Femur (tissue), 1 donor: ENCODE measurements around the gene NBL1.
A peak's percentile ranks its signal among the peaks of the same experiment; 100 is the strongest.
"Not testable (repeated sequence)": the region's sequence is repeated elsewhere in the genome, so short reads cannot be mapped to it uniquely, and the experiment has no call there.

Experiments used
- DNase-seq: peaks from one replicate; pipeline ENCODE4 v3.0.0-alpha.2; 2017

NBL1 gene

DNA sequence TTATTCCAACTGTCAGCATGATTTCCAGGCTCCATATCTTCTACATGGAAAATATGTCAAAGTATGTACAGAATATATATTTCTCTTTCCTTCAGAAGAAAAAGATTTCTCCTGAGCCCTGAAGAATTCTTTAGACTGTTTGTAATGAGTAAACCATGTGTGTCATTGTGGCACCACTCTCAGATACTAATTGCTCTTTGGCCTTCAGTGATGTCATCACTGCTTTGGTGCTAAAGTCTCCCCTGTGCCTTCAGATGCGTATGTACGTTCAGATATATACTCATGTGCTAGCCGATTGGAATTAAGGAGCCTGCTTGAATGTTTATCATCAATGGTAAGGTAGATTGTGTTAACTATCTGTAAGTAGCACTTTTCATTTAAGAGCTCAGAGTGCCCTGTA lies 20.6 kb upstream of the NBL1 start:
- DNase-seq = no peak

DNA sequence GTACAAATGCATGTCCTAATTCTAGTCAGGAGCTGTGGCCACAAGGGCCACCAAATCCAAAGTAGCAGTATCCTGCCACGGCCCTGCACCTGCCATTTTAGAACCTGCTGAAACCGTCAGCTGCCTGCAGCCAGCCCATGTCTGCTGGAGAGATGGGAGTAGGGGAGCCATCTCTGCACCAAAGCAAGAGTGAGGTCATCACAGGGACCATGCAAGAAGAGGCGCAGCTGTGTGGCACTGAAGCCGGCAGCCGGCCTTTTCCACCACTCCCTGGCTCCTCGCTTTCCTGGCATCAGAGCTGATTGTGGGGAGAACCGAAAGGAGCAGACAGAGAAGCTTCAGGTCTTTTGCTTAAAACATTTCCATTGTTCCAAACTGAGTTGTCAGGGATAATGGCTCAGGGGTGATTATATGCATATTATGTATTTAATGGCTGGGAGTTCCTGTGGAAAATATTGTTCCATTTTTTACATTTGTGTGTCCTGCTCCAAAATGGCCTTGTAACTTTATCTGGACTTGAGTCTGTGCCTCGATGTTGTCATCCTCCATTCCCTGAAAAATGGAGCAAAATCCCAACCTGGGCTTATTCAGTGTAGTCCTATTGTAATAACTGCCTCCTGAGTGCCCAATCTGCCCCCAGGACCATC lies 18.7 kb upstream of the NBL1 start:
- peak; percentile 53 for DNase-seq

GRCh38 chr1:19628879-19629278 lies 15.2 kb upstream of the NBL1 start:
- DNase-seq = no peak

DNA sequence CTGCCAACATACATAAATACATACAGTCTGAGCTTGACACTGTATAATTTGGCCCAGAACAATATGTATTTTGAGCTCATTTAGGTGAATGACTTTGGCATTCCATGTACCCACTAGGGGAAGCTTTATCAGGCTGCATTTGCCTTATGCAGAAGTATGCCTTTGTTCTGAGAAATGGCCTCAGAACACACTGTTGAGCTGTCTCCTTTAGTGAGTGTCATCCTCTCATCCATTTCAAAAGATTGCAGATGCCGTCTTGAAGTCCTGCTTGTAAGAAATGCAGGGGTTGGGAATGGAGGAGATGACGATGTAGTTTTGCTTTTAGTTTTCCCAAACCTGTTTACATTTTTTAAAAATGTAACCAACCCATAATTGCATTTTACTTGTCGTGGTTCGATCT lies 14.8 kb upstream of the NBL1 start:
- no peak for DNase-seq

- DNase-seq = not testable (repeated sequence)
Observed at GRCh38 chr1:19630192-19630591, 13.9 kb upstream of the NBL1 start.

- no peak for DNase-seq
Observed at GRCh38 chr1:19630720-19631395, 13.3 kb upstream of the NBL1 start.

GRCh38 chr1:19632211-19632610 lies 11.9 kb upstream of the NBL1 start:
- DNase-seq = no peak

DNA sequence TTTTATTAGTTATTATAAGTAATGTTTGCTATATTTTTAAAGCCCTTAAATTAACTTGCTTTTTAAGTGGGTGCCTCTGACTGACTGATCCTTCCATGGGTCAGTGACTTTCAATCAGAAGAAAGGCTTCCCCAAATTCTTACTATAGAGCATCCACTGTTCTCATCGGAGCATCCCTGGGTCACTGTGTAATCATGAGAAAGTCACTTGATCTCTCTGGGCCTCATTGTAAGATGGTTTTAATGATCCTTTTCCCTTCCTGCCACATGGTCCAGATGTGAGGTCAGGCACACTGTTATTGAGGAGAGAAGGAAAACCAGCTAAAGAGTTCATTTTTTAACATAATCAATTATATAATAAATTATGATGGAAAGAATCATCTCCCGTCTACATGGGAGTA lies 11.0 kb upstream of the NBL1 start:
- no peak for DNase-seq

GRCh38 chr1:19635064-19635463 lies 9.0 kb upstream of the NBL1 start:
- DNase-seq = not testable (repeated sequence)

GRCh38 chr1:19635646-19636045 lies 8.5 kb upstream of the NBL1 start:
- no peak for DNase-seq

- no peak for DNase-seq
Observed at GRCh38 chr1:19636065-19636464, 8.0 kb upstream of the NBL1 start.

DNA sequence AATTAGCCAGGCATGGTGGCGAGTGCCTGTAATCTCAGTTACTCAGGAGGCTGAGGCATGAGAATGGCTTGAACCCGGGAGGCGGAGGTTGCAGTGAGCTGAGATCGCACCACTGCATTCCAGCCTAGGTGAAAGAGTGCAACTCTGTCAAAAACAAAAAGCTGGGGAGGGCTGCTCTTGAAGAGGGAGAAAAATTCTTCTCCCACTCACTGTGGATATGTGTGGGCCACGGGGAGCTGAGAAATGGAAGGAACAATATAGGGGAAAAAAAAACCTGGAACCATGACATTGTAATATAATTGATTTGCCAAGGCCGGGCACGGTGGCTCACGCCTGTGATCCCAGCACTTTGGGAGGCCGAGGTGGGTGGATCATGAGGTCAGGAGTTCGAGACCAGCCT lies 7.4 kb upstream of the NBL1 start:
- DNase-seq = not testable (repeated sequence)

DNA sequence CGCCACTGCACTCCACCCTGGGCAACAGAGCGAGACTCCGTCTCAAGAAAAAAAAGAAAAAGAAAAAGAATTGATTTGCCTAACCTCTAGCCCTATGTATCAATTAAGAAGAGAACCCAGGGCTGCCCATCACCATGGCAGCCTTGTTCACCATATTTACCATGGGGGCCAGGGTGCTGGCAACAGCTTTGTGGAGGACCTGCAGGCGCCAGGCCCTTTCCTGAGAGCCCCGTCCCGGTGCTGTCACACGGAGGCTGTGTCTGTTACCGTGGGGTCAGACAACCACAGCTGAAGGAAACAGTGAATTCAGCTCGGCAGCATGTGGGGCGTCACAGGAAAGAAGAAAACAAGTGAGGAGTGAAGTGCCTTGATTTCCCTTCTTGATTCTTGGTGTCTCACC lies 6.5 kb upstream of the NBL1 start:
- no peak for DNase-seq

DNA sequence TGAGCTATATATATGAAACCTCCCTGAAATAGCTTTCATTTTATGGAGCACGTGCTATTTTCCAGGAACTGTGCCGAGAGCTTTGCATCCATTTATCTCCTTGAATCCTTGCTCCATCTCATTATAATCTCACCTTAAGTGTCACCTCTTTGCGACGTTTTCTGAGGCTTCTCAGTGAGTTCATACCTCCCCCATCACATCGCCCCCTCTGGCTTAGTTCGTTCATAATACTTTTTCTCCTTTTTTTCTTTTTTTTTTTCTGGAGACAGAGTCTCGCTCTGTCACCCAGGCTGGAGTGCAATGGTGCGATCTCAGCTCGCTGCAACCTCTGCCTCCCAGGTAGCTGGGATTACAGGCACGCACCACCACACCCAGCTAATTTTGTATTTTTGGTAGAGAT lies 4.9 kb upstream of the NBL1 start:
- not testable (repeated sequence) for DNase-seq

DNA sequence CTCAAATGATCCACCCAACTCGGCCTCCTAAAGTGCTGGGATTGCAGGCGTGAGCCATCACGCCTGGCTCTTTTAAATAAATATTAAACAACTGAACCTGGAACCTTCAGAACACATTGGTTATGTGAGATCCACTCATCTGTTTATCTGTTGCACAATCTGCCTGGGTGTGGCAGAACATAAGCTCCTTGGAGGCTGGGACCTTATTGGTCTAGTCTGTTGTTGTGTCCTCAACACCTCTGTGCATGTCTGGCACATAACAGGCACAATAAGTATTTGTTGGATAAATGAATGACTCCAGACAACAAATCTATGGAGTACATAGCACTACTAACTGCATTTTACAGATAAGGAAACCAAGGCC lies 4.1 kb upstream of the NBL1 start:
- no peak for DNase-seq

- peak; percentile 50 for DNase-seq
Observed at GRCh38 chr1:19640363-19641316, 3.5 kb upstream of the NBL1 start.

- DNase-seq = no peak
Observed at GRCh38 chr1:19643121-19643520, 990 bp upstream of the NBL1 start.

DNA sequence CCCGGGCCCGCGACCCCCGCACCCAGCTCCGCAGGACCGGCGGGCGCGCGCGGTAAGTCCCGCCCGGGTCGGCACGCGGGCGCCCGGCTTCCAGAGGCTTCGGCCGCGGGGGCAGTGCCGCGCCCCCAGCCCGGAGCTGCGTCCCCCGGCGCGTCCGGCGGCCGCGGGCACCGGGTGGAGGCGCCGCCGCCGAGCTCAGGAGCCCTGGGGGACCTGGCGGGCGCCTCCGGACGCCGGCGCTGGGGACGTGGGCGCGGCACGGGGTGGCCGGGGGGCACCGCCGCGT lies 227 bp downstream of the NBL1 start:
- DNase-seq = no peak

DNA sequence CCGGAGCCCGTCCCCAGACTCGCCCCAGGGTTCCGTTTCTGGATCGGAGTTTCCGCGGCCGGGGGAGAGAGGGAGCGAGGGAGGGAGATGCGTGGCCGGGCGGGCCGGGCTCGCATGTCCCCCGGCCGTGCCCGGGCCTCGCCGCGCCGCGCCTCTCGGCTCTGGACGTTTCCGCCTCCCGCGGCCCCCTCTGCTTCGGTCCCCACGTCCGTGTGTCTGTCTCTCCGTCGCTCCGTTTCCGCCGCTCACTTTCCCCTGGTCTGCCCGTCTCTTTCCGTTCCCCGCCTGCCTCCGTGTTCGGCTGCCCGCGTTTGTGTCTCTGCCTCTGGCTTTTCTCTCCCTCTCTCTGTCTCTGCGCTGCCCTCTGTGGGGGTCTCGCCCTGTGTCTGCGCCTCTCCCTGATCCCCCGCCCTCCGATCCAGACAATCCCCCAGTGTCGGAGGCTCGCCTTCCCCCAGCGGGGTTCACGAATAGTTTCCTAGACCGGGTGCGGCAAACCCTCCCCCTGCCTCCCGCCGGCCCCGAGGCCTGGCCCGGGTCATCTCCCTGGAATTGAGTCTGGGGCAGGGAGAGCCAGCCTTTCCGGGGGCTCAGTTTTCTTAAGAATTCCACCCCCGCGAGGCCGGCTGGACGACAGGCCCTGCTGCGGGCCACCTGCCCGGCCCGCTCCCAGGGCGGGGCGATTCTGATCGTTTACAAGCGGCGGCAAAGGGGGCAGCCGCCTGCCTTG lies 735 bp downstream of the NBL1 start:
- peak; percentile 45 for DNase-seq

DNA sequence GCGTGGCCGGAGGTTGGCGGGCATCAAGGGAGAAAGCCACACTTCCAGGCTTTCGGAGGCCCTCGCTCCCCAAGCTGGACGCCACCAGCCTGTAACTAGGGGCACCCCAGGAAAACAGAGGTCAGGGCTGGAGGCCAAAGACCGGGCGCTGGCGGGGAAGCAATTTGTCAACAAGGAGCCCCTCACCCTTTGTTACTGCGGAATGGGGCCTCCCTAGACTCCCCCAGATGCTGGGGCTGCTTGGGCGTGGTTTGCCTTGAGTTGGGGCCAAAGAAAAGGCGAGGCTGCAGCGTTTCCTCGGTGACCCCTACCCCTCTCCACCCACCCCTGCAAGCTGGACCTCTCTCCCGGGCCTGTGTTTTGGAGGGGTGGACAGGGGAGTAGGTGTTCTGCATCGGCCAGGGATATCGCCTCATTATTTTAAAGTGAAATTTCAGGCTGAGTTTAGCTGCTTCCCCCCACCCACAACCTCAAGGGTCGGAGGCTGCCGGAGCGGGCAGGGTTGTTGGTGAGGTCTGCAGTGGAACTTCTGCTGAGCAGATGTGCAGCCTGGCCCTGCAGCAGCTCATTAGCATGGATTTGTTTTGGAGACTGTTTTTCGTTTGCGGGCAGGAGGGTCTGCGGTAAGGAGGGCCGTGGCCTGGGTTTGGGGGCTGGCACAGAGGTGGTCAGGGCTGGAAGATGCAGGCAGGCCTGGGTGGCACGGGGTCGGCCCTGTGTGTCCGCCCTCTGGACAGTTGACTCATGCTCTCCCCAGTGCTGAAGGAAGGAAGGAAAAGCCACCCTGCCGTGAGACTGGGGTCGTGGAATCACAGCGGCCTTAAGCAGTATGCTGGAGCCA lies 1.5 kb downstream of the NBL1 start:
- no peak for DNase-seq

DNA sequence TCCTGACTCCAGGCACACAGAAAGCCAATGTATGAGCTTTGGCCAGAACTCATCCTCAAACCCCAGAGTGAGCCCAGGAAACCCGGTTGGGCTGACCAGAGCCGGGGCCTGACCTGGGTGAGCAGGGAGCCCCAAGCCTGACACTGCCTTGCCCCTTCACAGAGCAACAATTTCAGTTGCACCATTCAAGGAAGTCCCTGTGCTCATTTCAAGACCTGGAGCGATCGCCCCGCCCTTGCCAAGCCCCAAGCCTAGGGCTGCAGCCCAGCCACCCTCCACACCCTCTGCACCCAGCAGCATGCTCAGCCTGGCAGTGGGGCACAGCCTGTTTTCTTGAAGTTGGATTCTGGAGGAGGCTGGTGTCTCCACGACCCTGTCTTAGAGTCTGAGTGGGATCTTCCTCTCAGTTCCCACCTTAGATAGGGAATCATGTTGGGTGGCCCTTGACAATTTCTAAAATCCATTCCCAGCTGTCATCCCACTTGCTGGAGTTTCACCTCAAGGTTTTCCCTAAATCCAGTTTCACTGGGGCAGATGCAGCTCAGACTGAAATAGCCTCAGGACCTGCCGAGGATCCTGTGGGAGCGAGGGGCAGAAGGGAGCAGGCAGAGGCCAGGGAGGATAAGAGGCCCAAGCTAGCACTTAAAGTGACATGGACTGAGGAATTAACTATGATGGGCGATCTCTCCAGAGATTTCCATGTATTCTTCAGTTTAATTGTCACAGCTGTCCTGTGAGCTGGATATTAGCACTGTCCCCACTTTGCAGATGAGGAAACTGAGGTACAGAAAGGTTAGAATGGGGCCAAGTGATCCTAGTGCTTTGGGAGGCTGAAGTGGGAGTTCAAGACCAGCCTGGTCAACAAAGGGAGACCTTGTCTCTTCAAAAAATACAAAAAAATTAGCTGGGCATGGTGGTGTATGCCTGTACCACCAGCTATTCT lies 2.5 kb downstream of the NBL1 start:
- DNase-seq = no peak
